Measurements from ENCODE around the gene REG1A.
A peak's percentile ranks its signal among the peaks of the same experiment; 100 is the strongest.

Gene REG1A, protein sequence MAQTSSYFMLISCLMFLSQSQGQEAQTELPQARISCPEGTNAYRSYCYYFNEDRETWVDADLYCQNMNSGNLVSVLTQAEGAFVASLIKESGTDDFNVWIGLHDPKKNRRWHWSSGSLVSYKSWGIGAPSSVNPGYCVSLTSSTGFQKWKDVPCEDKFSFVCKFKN

DNA sequence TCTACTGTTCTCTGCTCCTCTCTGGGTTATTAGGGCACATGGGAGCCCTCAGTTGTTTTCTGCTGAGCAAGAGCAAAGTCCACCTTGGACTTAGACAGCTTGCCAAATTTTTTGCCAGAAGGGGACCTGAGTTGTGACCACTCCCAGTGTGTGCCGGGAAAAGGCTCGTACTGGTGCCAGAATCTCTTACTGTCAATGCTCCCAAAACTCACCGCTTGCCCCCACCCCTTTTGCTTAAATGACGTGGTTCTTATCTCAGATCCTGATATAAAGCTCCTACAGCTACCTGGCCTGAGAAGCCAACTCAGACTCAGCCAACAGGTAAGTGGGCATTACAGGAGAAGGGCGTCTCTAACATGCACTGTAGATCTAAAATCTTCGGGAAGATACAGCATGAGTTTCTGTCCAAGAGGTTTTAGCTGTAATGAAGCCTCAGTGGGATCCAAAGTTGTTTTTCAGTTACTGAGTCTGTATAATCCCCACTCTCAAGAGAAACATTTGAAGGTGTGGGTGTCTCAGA, at the start of gene REG1A:
REG1A (plus strand) TSS at position 295 of the 520 bp plus-strand sequence. CDS start 374 bp downstream, outside the sequence.
- DNase-seq (ENCODE audit: low spot score): no peak

DNA sequence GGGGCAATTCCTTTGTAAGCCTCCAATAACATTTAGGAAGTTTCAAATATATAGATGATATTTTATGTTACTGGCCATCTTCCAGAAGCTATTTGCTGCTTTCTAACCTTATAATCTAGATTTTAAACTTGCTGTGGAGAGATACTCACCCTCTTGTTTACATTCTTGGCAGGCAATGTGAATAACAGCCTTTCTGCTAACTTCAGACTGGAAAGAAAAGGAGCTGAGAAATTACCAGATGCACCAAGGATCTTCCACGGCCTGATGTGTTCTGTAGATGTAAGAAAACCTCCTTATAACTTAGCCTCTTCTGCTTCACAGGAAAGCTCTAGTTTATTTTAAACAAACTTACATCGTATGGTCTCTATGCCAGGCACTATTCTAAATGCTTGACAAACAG, 49.2 kb upstream of the REG1A start:
- DNase-seq (ENCODE audit: low spot score): no peak

DNA sequence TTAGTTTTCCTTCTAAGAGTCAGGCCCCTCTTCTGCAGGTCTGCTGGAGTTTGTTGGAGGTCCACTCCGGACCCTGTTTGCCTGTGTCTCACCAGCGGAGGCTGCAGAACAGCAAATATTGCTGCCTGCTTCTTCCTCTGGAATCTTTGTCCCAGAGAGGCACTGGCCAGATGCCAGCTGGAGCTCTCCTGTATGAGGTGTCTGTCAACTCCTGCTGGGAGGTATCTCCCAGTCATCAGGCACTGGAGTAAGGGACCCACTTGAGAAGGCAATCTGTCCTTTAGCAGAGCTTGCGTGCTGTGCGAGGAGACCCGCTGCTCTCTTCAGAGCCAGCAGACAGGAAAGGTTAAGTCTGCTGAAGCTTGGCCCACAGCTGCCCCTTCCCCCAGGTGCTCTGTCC, 37.3 kb upstream of the REG1A start:
- DNase-seq (ENCODE audit: low spot score): no peak

DNA sequence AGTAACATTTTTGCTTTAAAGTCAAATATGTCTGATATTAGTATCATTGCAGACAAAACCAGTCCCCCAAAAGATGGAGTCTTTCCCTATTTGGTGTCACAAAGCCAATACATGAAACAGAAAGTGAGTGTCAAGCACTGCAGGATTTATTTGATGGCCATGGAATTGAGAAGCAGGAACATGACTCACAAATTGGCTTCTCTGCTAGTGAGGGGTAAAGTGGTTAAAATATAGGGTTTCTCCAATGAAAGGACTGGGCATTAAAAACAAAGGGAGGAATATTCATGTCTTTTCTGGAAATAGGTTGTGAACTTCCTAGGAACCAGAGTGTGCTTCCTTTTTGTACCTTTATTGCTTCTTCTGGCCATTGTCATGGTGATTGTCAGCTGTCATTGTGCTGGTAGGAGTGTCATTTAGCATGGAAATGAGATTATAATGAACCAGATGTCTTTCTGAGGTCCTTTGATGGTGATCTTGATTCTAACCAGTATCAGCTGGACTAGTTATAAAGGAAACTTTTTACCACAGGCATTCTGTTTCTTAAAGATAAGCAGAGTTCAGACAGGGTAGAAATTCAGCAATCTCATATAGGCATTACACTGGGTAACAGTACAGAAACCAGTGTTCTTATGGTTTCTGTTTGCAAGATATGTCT, 36.6 kb upstream of the REG1A start:
- no peak for DNase-seq (ENCODE audit: low spot score)

DNA sequence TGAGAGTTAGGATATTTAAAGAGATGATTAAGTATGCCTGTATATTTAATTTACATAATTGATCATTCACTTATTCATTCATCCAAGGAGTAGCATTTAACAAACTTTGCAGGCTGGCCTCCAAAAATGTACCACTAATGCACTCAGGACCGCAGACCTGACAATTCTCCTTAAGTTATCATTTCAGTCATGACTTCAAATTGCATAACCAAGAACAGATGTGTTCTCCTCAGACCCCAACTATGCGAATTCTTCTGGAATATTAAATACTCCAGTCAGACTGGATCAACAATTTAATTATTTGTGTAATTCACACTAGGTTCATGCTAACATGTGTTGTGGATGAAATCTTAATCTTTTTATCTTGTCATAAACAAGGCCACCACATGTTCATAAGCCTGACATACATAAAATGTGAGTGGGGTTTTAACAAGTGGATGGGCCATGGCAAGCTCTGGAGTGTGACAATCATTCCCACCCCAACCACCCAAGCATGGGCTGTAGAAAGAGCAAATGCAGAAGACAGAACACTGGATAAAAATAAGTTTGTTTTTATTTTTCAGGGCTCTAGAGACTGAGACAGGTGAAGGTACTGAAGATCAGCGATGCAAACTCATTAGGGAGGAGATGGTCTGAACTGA, 35.7 kb upstream of the REG1A start:
- DNase-seq (ENCODE audit: low spot score): no peak

DNA sequence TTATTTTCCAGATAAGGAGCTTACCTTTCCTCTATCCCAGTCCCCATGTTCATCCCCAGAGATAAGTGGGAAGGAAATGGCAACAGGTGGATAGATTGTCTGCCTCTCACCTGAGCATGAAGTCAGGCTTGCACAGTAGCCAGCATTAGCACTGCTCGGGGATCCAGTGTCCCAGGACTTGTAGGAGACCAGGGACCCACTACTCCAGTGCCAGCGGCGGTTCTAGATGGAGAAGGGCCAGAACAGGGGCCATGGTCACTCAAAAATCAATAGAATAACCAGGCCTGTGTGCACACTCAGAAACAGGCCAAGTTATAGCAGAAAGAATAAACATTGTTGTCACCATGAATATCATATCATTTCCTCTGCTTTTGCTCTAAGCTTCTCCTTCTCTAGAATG, 34.9 kb upstream of the REG1A start:
- no peak for DNase-seq (ENCODE audit: low spot score)

DNA sequence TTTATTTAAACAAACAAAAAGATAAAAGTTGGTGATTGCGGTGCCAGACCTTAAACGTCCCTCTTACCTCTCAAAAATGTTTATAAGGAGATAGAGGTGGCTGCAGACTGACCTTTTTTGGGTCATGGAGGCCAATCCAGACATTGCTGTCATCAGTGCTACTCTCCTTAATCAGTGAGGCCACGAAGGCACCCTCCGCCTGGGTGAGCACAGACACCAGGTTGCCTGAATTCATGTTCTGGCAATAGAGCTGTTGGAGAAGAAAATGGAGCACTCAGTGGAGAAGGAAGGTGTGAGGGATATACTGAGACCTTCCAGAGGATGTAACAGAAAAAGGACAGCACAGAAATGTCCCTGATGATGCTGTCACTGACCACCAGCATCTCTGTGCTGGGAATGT, 34.0 kb upstream of the REG1A start:
- DNase-seq (ENCODE audit: low spot score): no peak

DNA sequence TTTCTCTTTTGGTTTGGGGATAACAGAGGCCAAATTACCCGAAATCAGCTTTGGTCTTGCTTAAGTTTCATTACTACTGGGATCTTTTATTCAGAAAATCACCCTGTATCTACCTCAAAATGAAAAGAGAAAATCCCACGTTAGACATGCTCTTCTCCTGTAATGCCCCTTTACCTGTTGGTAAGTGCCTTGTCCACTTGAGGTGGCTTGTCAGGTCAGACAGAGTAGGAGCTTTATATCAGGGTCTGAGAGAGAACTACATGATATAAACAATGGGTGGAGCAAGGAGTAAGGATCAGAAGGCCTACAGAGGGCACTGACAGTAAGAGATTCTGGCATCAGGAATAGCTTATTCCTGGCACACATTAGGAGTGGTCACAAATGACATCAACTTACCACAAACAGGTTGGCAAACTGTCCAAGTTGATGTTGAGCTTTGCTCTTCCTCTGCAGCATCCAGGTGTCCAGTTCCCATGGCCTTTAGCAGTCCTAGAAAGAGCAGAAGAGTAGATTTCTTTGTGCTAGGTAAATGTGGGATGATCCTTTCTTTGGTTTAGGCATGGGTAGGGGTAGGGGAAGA, 32.4 kb upstream of the REG1A start, which contains the start of gene REG1B:
REG1B (minus strand) TSS at position 209 of the 580 bp plus-strand sequence. CDS start 381 bp downstream, outside the sequence.
- no peak for DNase-seq (ENCODE audit: low spot score)

DNA sequence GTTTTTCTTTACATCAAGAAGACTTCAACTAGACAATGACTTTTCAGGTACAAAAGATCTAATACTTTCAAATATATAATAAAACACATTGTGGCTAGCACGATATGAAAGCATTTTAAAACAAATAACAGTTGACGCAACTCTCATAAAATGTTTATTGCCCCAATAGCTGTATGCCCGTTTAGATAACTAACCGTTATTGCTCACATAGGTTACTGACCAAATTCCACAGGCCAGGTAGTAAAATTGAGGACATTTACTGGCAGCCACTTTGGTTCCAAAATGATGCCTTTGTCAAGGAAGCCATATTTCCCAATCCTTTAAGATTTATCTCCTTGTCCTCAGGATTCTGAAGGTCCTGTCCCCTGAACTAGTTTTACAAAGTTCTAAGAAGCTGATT, 29.6 kb upstream of the REG1A start:
- DNase-seq (ENCODE audit: low spot score): peak; percentile 38

DNA sequence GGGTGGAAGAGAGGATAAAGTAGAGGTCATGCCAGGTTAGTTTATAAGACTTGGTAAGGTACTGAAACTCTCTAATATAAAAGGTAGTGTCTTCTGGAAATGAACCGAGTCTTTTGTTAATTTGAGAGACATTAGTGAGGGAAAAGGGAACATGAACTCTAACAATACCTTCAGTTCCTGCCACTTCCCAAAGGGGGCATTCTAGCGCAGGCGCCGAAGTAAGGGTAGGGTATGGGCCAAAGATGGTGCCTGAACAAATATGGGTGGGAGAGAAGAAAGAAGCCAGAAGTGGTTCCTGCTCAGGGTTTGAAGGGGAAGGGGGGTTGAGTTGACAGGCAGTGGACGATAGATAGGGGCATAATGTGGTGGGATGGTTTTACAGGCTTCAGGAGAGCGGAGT, 22.4 kb upstream of the REG1A start:
- DNase-seq (ENCODE audit: low spot score): no peak

DNA sequence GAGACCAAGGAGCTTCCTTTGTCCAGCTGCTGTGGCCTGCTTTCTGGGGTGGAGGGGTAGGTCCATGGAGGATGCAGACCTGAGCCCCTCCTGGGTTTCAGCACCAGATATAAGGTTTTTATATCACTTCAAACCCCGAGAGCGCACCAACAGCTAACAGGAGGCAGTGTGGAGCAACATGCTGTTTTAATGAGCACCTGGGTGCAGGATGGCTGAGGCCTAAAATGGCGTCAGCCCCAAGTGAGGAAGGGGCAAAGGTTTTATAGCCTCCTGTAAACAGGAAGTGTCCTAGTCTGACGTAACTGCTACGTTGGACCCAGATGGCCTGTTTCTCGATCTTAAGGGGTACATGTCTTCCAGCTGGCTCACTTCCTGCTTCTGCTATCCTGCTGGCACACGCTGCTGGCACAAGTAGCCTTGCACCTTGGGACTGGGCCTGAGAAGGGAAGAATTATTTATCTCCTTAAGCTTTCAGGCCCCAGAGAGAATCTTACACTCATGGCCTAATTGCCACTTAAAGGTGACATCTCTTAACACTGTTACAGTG, 21.1 kb upstream of the REG1A start:
- DNase-seq (ENCODE audit: low spot score): no peak

DNA sequence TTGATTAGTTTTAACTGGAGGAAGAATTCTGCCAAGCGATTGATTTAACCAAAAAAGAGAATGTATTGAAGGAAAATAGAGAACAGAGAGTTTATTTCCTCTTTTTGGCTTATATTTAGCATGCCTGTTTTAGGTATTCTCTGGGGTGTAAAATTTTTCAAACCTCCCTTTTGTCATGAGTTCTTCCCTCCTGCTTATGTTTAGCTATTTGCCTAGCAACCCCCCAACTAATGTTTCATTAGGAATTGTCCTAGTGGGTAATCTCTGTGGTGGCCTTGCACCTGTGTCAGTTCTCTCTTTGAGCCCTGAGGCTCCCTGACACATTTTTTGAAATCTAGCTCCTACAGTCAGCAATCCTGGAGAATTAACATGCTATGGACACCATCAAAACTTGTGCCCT, 20.0 kb upstream of the REG1A start:
- DNase-seq (ENCODE audit: low spot score): no peak

DNA sequence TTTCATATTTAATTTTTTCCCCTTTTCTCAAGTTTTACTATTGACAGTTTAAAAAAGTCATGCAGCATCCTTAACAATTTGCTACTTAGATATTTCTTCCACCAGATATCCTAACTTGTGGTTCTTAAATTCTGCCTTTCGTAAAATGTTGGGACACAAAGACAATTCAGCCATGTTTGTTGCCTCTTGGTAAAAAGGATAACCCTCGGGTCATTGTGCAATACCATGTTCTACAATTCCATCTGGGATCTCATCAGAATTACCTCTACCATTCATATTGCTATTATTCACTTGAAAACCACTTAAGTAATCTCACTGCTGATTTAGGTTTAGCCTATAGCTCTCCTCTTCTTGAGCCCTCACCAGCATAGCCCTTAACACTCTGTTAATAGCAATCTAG, 19.3 kb upstream of the REG1A start:
- DNase-seq (ENCODE audit: low spot score): no peak

DNA sequence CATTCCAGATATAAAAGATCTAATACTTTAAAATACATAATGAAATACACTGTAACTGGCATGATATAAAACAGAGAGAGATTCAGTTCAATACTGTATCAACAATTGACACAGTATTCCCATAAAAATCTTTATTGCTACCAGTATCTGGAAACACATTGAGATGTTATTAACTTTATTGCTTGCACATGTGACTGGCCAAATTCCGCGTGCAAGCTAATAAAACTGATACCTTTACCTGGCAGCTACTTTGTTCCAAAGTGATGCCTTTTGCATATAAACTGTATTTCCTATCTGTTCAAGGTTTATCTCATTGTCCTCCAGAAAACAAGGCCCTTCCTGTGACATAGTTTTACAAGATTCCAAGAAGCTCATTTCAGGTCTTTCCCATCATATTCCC, 17.1 kb upstream of the REG1A start:
- DNase-seq (ENCODE audit: low spot score): no peak

DNA sequence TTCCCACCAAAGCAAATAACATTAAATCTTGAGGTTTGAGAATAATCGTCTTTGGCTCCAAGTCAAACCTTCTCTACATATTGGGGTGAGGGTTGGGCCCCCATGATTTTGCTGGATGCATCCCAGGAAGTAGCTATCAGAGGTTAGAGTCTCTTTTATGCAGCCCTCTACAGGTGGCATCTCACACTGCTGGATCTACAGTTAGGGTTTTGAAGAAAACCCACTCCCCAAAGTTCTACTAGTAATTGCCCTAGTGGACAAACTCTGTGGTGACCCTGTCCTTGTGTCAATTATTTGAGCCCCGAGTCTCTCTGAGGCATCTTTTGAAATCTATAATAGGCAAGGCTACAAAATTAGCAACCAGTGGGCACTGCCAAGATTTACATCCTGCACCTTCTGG, 15.0 kb upstream of the REG1A start:
- no peak for DNase-seq (ENCODE audit: low spot score)

DNA sequence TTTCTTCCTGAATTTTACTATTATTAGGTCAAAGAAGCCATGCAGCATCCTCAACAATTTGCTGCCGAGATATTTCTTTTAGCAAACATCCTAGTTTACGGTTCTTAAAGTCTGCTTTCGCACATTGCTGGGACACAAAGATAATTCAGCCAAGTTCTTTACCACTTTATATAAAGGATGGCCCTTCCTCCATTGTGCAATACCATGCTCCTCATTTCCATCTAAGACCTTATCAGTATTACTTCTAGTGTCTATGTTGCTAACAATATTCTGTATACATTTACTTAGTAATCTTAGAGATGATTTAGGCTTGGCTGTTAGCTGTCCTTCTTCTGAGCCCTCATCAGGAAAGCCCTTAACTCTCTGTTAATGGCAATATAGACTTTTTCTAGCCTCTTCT, 8.0 kb upstream of the REG1A start:
- DNase-seq (ENCODE audit: low spot score): no peak

DNA sequence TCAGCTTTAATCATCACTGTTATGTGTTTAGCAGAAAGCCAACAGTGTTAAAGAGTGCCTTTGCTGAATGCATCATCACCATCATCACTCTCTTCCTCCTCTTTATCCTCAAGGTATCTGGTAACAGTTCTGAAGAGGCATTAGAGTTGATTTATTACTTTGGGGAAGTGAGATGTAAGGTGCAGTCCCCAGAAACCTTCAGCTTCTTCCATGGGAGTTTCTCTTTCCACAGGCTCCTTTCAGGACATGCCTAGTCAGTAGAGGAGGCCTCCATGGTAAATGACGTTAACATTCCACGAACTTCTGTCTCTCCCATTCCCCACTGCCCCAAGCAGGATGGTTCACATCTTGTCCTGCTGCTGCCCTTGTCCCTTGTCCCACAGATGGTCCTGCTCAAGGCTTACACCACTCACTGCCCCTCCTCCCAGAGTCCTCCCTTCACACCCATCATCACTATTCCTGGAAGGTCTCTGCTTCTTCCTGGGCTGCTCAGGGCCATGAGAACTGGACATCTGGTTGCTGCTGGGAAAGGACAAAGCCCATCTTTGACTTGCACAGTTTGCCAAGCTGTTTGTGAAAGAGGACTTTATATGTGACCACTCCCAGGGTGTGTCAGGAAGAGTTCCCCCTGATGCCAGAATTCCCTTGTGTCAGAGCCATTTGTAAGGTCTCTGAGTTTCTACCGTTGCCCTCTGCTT, 5.3 kb upstream of the REG1A start:
- DNase-seq (ENCODE audit: low spot score): no peak

DNA sequence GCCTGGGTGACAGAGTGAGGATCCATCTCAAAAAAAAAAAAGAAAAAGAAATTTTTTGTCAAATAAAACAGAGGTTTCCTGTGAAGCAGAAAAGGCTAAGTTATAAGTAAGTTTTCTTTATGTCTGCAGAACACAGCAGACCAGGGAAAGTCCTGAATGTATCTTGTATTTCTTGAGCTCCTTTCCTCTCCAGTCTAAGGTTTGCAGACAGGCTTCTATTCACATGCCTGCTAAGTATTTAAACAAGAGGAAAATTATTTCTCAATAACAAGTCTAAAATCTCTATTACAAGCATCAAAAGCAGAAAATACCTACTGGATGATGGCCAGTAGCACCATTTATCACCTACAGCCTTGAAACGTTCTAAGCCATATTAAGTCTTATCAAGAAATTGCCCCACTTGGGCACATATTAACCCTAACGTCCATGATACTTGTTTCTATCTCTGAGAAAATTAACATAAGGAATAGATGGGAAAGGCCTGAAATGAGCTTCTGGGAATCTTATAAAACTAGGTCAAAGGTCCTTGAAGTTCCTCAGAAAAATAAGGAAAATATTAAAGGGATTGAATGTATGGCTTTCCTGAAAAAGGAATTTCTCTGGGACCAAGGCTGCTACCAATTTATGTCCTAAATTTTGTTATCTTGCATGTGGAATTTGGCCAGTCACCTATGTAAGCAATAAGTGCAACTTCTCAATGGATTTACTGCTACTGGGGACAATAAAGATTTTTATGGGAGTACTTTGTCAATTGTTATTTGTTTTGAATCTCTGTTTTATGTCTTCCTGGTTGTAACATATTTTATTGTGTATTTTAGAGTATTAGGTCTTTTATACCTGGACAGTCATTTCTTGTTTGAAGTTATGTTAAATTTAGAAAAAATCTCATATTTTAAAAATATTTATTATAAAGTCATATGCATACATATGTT, 3.0 kb upstream of the REG1A start:
- peak; percentile 23 for DNase-seq (ENCODE audit: low spot score)

DNA sequence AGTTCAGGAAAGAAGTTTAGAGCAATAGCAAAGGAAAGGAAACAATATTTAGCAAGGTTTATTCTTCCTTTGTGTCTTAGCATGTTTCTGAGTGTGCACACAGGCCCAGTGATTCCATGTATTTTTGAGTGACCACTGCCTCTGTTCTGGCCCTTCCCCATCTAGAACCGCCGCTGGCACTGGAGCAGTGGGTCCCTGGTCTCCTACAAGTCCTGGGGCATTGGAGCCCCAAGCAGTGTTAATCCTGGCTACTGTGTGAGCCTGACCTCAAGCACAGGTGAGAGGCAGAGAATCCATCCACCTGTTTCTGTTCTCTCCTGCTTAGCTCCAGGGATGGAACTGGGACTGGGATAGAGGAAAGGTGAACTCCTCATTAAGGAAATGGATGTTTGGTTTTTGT, 2.4 kb downstream of the REG1A start:
- DNase-seq (ENCODE audit: low spot score): no peak

DNA sequence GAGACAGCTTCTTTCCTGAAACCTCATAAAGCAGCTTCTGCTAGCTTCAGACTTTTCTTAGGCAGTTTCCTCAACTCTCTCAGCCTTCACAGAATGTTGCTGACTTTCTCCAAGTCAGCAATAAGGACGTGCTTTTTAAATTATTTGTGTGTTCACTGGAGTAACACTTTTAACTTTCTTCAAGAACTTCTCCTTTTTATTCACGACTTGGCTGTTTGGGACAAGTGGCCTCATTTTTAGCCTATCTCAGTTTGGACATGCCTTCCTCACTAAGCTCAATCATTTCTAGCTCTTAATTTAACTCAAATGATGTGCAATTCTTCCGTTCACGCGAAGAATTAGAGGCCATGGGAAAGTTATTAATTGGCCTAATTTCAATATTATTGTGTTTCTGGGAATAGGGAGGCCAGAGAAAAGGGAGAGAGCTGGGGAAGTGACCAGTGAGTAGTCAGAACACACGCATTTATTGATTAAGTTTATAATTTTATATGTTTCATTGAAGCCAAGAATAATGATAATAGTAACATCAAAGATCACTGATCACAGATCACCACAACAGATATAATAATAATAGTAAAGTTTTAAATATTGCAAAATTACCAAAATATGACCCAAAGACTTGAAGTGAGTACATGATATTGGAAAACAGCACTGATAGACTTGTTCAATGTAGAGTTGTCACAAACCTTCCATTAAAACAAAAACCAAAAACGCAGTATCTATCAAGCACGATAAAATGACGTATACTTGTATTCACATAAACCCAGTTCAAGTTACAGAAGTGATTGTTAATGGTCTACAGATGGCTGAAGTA, 4.8 kb downstream of the REG1A start:
- DNase-seq (ENCODE audit: low spot score): no peak
